ENCODE results near the gene BBS4.

DNA sequence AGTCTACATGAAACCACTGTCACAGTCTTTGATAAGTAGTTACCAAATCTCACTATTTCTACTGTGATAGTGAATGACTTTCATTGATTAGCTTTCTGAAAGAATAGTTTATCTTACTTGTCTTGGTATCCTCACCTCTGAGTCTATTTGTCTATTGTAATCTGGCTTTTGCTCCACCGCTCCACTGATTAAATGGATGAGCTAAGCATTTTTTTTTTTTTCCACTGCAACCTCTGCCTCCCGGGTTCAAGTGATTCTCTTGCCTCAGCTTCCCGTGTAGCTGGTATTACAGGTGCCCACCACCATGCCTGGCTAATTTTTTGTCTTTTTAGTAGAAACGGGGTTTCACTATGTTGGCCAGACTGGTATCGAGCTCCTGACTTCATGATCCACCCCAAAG is 12.9 kb downstream of the BBS4 start:
- TF ChIP-seq NFIC (IDR thresholded peaks at IDR 0.05) (no peak), EP300 (IDR thresholded peaks at IDR 0.05; ENCODE audit: borderline replicate concordance) (no peak), RAD21 (IDR thresholded peaks at IDR 0.05; ENCODE audit: low read depth) (no peak), FOXM1 (IDR thresholded peaks at IDR 0.05; ENCODE audit: borderline replicate concordance, low read depth) (no peak)
- TF ChIP-seq, protein P1, sequence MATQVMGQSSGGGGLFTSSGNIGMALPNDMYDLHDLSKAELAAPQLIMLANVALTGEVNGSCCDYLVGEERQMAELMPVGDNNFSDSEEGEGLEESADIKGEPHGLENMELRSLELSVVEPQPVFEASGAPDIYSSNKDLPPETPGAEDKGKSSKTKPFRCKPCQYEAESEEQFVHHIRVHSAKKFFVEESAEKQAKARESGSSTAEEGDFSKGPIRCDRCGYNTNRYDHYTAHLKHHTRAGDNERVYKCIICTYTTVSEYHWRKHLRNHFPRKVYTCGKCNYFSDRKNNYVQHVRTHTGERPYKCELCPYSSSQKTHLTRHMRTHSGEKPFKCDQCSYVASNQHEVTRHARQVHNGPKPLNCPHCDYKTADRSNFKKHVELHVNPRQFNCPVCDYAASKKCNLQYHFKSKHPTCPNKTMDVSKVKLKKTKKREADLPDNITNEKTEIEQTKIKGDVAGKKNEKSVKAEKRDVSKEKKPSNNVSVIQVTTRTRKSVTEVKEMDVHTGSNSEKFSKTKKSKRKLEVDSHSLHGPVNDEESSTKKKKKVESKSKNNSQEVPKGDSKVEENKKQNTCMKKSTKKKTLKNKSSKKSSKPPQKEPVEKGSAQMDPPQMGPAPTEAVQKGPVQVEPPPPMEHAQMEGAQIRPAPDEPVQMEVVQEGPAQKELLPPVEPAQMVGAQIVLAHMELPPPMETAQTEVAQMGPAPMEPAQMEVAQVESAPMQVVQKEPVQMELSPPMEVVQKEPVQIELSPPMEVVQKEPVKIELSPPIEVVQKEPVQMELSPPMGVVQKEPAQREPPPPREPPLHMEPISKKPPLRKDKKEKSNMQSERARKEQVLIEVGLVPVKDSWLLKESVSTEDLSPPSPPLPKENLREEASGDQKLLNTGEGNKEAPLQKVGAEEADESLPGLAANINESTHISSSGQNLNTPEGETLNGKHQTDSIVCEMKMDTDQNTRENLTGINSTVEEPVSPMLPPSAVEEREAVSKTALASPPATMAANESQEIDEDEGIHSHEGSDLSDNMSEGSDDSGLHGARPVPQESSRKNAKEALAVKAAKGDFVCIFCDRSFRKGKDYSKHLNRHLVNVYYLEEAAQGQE (IDR thresholded peaks at IDR 0.05; ENCODE audit: low read depth) = no peak

Measured in Ishikawa (cell line).